ENCODE data around the gene PLSCR5.

Gene PLSCR5

GRCh38 chr3:146544002-146544928 is 60.9 kb downstream of the PLSCR5 start, which contains the start of gene PLSCR1:
Gene PLSCR1, minus strand, starts transcription at chr3:146544607. Its CDS starts 8,055 bp downstream, at chr3:146536552.
- DNase-seq: peak; percentile 95

GRCh38 chr3:146543461-146544001 is 61.6 kb downstream of the PLSCR5 start:
- peak; percentile 76 for DNase-seq

GRCh38 chr3:146542978-146543377 is 62.2 kb downstream of the PLSCR5 start:
- peak; percentile 18 for DNase-seq

GRCh38 chr3:146542179-146542578 is 63.0 kb downstream of the PLSCR5 start:
- no peak for DNase-seq

GRCh38 chr3:146540978-146541377 is 64.2 kb downstream of the PLSCR5 start:
- no peak for DNase-seq

- no peak for DNase-seq
Observed at GRCh38 chr3:146540236-146540635, 64.9 kb downstream of the PLSCR5 start.

- DNase-seq: no peak
Observed at GRCh38 chr3:146539315-146539714, 65.8 kb downstream of the PLSCR5 start.

- DNase-seq: no peak
Observed at GRCh38 chr3:146537603-146538002, 67.5 kb downstream of the PLSCR5 start.

GRCh38 chr3:146536681-146537080 is 68.5 kb downstream of the PLSCR5 start:
- DNase-seq: no peak
